ENCODE results near the gene PPIE.

Gene PPIE

DNA sequence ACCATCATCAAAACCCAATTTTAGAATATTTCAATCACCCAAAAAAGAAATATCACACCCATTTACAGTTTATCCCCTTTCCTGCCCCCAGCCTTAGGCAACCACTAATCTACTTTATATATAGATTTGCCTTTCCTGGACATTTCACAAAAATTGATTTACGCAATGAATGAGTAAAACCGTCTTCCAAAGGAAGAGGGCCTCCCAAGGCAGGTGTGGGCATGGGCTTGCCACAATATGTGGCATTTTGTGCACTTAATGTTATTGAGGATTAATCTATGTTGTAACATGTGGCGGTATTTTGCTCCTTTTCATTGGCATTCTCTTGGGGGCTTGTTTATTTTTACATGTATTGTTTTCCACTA lies 61.8 kb downstream of the PPIE start:
- H3K4me3 ChIP-seq (ENCODE audit: low read depth, low read length) = no peak overlapping the region
- TF ChIP-seq, protein P1, sequence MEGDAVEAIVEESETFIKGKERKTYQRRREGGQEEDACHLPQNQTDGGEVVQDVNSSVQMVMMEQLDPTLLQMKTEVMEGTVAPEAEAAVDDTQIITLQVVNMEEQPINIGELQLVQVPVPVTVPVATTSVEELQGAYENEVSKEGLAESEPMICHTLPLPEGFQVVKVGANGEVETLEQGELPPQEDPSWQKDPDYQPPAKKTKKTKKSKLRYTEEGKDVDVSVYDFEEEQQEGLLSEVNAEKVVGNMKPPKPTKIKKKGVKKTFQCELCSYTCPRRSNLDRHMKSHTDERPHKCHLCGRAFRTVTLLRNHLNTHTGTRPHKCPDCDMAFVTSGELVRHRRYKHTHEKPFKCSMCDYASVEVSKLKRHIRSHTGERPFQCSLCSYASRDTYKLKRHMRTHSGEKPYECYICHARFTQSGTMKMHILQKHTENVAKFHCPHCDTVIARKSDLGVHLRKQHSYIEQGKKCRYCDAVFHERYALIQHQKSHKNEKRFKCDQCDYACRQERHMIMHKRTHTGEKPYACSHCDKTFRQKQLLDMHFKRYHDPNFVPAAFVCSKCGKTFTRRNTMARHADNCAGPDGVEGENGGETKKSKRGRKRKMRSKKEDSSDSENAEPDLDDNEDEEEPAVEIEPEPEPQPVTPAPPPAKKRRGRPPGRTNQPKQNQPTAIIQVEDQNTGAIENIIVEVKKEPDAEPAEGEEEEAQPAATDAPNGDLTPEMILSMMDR (IDR thresholded peaks at IDR 0.05; ENCODE audit: low read depth, low read length) = no peak

DNA sequence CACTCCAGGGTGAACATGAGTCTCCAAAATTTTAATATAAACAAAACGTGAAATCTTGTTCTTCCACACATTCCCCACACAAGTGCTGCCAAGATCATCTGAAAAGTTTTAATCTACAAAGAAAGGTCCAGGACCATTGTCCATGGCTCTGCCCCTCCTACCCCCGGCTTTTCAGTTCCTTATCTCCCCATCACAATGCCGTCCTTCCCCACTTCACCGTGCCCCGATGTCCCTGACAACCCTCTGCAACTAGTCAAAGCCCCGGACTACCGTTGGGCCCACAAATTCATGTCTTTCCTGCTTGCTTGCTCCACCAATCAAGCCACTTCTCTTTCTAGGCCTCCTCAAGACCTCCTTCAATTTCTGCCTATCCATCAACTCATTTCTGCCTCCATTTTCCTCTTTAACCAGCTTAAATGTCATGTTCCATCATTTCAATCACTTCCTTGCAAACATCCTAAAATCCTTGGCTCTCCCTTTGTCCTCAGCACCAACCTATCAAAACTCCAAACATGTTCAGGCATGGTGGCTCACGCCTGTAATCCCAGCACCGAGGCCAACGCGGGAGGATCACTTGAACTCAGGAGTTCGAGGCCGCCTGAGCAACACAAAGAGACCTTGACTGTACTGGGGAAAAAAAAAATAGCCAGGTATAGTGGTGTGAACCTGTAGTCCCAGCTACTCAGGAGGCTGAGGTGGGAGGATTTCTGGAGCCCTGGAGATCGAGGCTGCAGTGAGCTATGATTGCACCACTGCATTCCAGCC lies 64.0 kb downstream of the PPIE start:
- TF ChIP-seq, protein P1 (IDR thresholded peaks at IDR 0.05; ENCODE audit: low read depth, low read length) = no peak

GRCh38 chr1:39805385-39805784 lies 66.7 kb downstream of the PPIE start:
- TF ChIP-seq, protein P1 (IDR thresholded peaks at IDR 0.05; ENCODE audit: low read depth, low read length) = no peak
- no peak overlapping the region for H3K4me3 ChIP-seq (ENCODE audit: low read depth, low read length)

More for the DNA sequence above, 64.0 kb downstream of the PPIE start:
- no peak overlapping the region for H3K4me3 ChIP-seq (ENCODE audit: low read depth, low read length)

- TF ChIP-seq, protein P1 (IDR thresholded peaks at IDR 0.05; ENCODE audit: low read depth, low read length) = no peak
- H3K4me3 ChIP-seq (ENCODE audit: low read depth, low read length) = no peak overlapping the region
Measured at GRCh38 chr1:39808784-39809517, 70.3 kb downstream of the PPIE start.

DNA sequence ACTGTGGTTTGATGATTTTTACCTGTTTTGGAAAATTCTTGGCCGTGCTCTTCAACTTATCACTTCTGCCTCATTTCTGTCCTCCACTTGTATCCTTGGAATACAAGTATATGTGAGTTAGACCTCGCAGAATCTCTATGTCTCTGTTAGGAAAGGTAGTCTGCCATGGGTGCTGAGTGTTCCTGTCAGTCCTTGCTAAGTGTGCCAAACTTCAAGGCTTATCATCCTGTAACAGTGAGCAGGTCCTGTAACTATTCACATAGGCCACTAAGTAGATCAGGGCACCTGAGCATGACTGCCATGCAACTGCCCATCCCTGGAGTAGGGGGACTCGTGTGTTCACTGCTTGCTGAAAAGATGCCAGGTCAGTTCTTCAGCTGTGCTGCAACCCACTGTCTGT lies 74.2 kb downstream of the PPIE start:
- no peak overlapping the region for H3K4me3 ChIP-seq (ENCODE audit: low read depth, low read length)
- TF ChIP-seq, protein P1 (IDR thresholded peaks at IDR 0.05; ENCODE audit: low read depth, low read length) = no peak

All from WI38 (cell line).